Esophagus (tissue), 2 donors: ENCODE data around the gene RBM4. TPM values are rescaled to one million over a fixed set of nuclear protein-coding genes. Genes with fewer than 3 reads are reported as not detected.

Source experiments
- H3K27ac ChIP-seq, 2 donors: one replicate each; pipeline ENCODE4 v1.5.1; 2013; ENCODE audit warnings: low read depth in 2 of 2, mild to moderate bottlenecking in 2 of 2, inconsistent platforms in 1 of 2, low read length in 1 of 2, moderate library complexity in 1 of 2
- H3K27me3 ChIP-seq, 2 donors: one replicate each; pipeline ENCODE4 v1.6.1; 2013; ENCODE audit warnings: low read length in 2 of 2, control low read depth in 1 of 2, mild to moderate bottlenecking in 1 of 2; ENCODE audit not compliant: insufficient read depth in 2 of 2, control insufficient read depth in 1 of 2
- H3K36me3 ChIP-seq, 2 donors: one replicate each; pipeline ENCODE4 v1.6.1; 2013; ENCODE audit warnings: low read length in 1 of 2; ENCODE audit not compliant: control insufficient read depth in 2 of 2, insufficient read depth in 2 of 2
- H3K4me1 ChIP-seq, 2 donors: one replicate each; pipeline ENCODE4 v1.6.1; 2013; ENCODE audit warnings: low read length in 1 of 2; ENCODE audit not compliant: control insufficient read depth in 2 of 2, insufficient read depth in 2 of 2
- H3K4me3 ChIP-seq, 2 donors: one replicate each; pipeline ENCODE4 v1.5.1; 2013; ENCODE audit warnings: low read length in 2 of 2, mild to moderate bottlenecking in 2 of 2, low read depth in 1 of 2, moderate library complexity in 1 of 2
- H3K9me3 ChIP-seq, 2 donors: one replicate each; pipeline ENCODE4 v1.6.1; 2013; ENCODE audit warnings: mild to moderate bottlenecking in 2 of 2, low read depth in 1 of 2, low read length in 1 of 2, moderate library complexity in 1 of 2; ENCODE audit not compliant: control insufficient read depth in 2 of 2, insufficient read depth in 1 of 2
- WGBS, 2 donors: extraction: QIAGEN DNeasy Blood & Tissue Kit; methylation state at CpG; one replicate each; pipeline ENCODE4 v1.1.7; 2013; 5-methylcytosine and 5-hydroxymethylcytosine counted together
- polyA plus RNA-seq, 2 donors: library from polyadenylated mRNA; stranded (reverse); fragments of 200-250 nt; gene quantifications; one replicate each; pipeline ENCODE4 v1.2.3, GENCODE V29; 2013
- donor health status: healthy with polysubstance abuse.
- donor health status: Bipolar disorder and iron deficiency.

The RBM4 gene
- polyA plus RNA-seq, 2 donors = 54.6 to 80.8 TPM

GRCh38 chr11:66614073-66614472 lies 24.4 kb upstream of the RBM4 start:
- Histone ChIP-seq H3K4me3 (no peak overlapping the region), H3K9me3 (peaks cover 0 to 2% of the 10 kb centered on the region in 2 donors), H3K27me3 (no peaks in the 10 kb centered on the region), H3K4me1 (no peaks in the 10 kb centered on the region), H3K27ac (no peak overlapping the region), H3K36me3 (no peaks in the 10 kb centered on the region)
- 75 to 86% methylated on average over 13 of the region's 13 CpGs for WGBS, 2 donors

DNA sequence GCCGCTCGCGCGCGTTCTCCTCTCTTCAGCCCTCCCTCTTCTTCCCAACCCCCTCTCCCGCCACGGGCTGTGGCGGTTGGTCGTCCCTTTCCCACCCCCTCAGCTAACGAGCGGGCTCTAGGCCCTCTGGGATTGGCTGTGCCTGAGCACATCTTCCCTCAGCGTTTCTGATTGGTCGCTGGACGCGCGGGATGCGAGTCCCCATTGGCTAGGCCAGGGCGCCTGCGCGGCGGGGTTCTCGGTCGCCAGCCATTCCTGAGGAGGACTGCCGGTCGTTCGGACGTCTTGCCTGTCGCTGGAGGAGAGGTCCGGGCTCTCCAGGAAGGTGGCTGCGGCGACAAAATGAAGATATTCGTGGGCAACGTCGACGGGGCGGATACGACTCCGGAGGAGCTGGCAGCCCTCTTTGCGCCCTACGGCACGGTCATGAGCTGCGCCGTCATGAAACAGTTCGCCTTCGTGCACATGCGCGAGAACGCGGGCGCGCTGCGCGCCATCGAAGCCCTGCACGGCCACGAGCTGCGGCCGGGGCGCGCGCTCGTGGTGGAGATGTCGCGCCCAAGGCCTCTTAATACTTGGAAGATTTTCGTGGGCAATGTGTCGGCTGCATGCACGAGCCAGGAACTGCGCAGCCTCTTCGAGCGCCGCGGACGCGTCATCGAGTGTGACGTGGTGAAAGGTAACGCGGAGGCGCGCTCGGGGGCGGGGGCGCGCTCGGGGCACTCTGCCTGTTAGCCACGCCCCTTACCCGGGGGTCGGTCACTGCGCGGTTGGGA lies 21.9 kb upstream of the RBM4 start, which contains the start of gene RBM14:
RBM14 (plus strand) TSS at position 252 of the 776 bp plus-strand sequence; CDS start at position 343, 91 bp downstream.
- Histone ChIP-seq H3K4me3 (peak within 1 kb of the TSS; percentile 77 to 97), H3K27me3 (no peaks in the 10 kb centered on the region), H3K36me3 (no peaks in the 10 kb centered on the region), H3K27ac (peak within 1 kb of the TSS; percentile 97 to 98), H3K9me3 (peaks cover 0 to 2% of the 10 kb centered on the region in 2 donors), H3K4me1 (no peaks in the 10 kb centered on the region)
- 0% methylated on average over 90 of the region's 90 CpGs for WGBS, 2 donors

DNA sequence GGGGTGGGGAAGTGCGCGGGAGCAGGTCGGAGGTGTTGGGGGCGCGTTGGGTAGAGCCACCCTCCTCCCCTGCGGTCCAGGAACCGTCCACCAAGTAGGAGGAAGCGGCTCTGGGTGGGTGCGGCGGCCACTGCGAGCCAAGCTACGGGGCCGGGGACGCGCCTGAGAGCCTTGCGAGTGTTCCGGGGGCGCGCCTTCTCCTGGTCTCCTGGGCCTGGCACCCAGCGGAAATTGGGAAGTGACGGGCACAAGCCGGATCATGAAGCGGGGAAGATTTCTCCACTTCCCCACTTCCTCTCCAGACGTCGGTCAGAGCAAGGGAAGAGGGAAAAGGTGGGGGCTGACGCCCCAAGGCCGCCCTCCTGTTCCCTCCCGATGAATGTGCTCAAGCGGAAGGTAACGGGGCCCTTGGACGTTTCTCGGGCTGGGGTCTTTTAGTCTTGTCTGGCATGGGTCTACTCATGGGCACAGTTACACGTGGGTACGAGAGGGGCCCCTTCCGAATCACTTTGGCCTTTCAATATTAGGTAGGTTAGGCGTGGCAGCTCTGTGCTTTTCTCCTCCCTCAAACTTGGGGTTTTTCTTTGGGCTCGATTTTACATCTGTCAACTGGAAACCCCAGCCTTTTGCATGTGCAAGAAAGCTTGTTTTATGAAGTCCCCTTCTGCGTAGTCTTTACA lies 21.2 kb upstream of the RBM4 start:
- Histone ChIP-seq H3K4me1 (no peaks in the 10 kb centered on the region), H3K27me3 (no peaks in the 10 kb centered on the region), H3K27ac (peak overlapping the region; percentile 88 to 98), H3K4me3 (peak overlapping the region; percentile 77 to 97), H3K9me3 (peaks cover 0 to 2% of the 10 kb centered on the region in 2 donors), H3K36me3 (no peaks in the 10 kb centered on the region)
- 0 to 1% methylated on average over 30 to 38 of the region's 38 CpGs for WGBS, 2 donors

DNA sequence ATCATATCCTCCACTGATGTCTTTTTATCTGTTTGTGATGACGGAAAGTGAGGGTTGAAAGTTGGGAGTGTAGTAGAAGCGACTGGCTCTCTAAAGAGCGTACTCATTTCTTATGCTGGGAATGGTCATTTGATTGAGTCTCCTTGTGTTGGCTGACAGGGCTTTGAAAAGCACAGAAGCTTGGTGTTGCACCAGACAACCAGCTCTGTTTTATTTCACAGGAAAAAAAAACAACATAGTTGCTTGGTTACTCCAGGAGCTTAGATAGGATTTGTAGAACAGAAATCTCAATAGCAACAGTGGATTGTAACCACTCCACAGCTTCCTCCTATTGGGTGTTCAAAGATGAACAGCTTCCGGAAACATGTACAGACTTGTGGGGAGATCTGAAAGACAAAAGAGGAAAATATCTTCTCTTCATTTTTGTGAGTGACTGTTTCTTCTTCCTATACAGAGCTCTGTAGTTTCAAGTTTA lies 19.4 kb upstream of the RBM4 start:
- H3K36me3 ChIP-seq = peaks cover 0 to 9% of the 10 kb centered on the region in 2 donors
- no peaks in the 10 kb centered on the region for H3K27me3 ChIP-seq
- 18 to 30% methylated on average over 4 of the region's 4 CpGs for WGBS, 2 donors
- H3K27ac ChIP-seq = peak overlapping the region; percentile 73 to 76
- H3K4me3 ChIP-seq = peak overlapping the region in 1 of 2 donors; percentile 97
- H3K4me1 ChIP-seq = peaks cover 0 to 2% of the 10 kb centered on the region in 2 donors
- peaks cover 0 to 2% of the 10 kb centered on the region in 2 donors for H3K9me3 ChIP-seq

DNA sequence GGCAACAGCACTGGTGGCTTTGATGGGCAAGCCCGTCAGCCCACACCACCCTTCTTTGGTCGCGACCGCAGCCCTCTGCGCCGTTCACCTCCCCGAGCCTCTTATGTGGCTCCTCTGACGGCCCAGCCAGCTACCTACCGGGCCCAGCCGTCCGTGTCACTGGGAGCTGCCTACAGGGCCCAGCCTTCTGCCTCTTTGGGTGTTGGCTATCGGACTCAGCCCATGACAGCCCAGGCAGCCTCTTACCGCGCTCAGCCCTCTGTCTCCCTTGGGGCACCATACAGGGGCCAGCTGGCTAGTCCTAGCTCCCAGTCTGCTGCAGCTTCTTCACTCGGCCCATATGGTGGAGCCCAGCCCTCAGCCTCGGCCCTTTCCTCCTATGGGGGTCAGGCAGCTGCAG lies 14.1 kb upstream of the RBM4 start:
- Histone ChIP-seq H3K4me3 (no peak overlapping the region), H3K9me3 (no peaks in the 10 kb centered on the region), H3K27me3 (no peaks in the 10 kb centered on the region), H3K27ac (peak overlapping the region in 1 of 2 donors; percentile 34), H3K4me1 (peaks cover 0 to 2% of the 10 kb centered on the region in 2 donors), H3K36me3 (peaks cover 12 to 51% of the 10 kb centered on the region in 2 donors)
- WGBS, 2 donors = 84 to 87% methylated on average over 16 of the region's 16 CpGs

DNA sequence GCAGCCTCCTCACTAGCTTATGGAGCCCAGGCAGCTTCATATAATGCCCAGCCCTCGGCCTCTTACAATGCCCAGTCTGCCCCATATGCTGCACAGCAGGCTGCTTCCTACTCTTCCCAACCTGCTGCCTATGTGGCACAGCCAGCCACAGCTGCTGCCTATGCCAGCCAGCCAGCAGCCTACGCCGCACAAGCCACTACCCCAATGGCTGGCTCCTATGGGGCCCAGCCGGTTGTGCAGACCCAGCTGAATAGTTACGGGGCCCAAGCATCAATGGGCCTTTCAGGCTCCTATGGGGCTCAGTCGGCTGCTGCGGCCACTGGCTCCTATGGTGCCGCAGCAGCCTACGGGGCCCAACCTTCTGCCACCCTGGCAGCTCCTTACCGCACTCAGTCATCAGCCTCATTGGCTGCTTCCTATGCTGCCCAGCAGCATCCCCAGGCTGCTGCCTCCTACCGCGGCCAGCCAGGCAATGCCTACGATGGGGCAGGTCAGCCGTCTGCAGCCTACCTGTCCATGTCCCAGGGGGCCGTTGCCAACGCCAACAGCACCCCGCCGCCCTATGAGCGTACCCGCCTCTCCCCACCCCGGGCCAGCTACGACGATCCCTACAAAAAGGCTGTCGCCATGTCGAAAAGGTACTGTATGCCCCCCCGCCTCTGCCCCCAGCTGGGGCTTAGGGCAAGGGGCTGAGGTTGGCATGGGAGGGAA lies 13.3 kb upstream of the RBM4 start:
- H3K4me1 ChIP-seq = peaks cover 0 to 2% of the 10 kb centered on the region in 2 donors
- H3K36me3 ChIP-seq = peaks cover 12 to 51% of the 10 kb centered on the region in 2 donors
- no peaks in the 10 kb centered on the region for H3K27me3 ChIP-seq
- 94 to 96% methylated on average over 22 to 26 of the region's 26 CpGs for WGBS, 2 donors
- no peaks in the 10 kb centered on the region for H3K9me3 ChIP-seq
- no peak overlapping the region for H3K4me3 ChIP-seq
- H3K27ac ChIP-seq = no peak overlapping the region

GRCh38 chr11:66625752-66626149 lies 12.8 kb upstream of the RBM4 start:
- H3K36me3 ChIP-seq = peaks cover 12 to 51% of the 10 kb centered on the region in 2 donors
- WGBS, 2 donors = 89 to 94% methylated on average over 9 of the region's 9 CpGs
- no peak overlapping the region for H3K4me3 ChIP-seq
- H3K4me1 ChIP-seq = peaks cover 0 to 2% of the 10 kb centered on the region in 2 donors
- no peak overlapping the region for H3K27ac ChIP-seq
- H3K27me3 ChIP-seq = no peaks in the 10 kb centered on the region
- no peaks in the 10 kb centered on the region for H3K9me3 ChIP-seq

GRCh38 chr11:66626382-66626781 lies 12.1 kb upstream of the RBM4 start:
- H3K4me3 ChIP-seq = no peak overlapping the region
- H3K27ac ChIP-seq = no peak overlapping the region
- H3K4me1 ChIP-seq = peaks cover 0 to 2% of the 10 kb centered on the region in 2 donors
- 96% methylated on average over 25 of the region's 25 CpGs for WGBS, 2 donors
- peaks cover 12 to 51% of the 10 kb centered on the region in 2 donors for H3K36me3 ChIP-seq
- H3K27me3 ChIP-seq = no peaks in the 10 kb centered on the region
- H3K9me3 ChIP-seq = no peaks in the 10 kb centered on the region

- no peak overlapping the region for H3K4me3 ChIP-seq
- H3K9me3 ChIP-seq = no peaks in the 10 kb centered on the region
- H3K27ac ChIP-seq = no peak overlapping the region
- 84% methylated on average over 7 of the region's 7 CpGs for WGBS, 2 donors
- H3K4me1 ChIP-seq = peaks cover 0 to 2% of the 10 kb centered on the region in 2 donors
- peaks cover 12 to 51% of the 10 kb centered on the region in 2 donors for H3K36me3 ChIP-seq
- H3K27me3 ChIP-seq = no peaks in the 10 kb centered on the region
Measured at GRCh38 chr11:66626926-66627325, 11.6 kb upstream of the RBM4 start.
